ENCODE results near the gene CCDC178.
A peak's percentile ranks its signal among the peaks of the same experiment; 100 is the strongest.

Gene CCDC178

GRCh38 chr18:32902568-32903330, 537.8 kb downstream of the CCDC178 start:
- no peak overlapping the region for H3K27ac ChIP-seq
- TF ChIP-seq, protein P1, sequence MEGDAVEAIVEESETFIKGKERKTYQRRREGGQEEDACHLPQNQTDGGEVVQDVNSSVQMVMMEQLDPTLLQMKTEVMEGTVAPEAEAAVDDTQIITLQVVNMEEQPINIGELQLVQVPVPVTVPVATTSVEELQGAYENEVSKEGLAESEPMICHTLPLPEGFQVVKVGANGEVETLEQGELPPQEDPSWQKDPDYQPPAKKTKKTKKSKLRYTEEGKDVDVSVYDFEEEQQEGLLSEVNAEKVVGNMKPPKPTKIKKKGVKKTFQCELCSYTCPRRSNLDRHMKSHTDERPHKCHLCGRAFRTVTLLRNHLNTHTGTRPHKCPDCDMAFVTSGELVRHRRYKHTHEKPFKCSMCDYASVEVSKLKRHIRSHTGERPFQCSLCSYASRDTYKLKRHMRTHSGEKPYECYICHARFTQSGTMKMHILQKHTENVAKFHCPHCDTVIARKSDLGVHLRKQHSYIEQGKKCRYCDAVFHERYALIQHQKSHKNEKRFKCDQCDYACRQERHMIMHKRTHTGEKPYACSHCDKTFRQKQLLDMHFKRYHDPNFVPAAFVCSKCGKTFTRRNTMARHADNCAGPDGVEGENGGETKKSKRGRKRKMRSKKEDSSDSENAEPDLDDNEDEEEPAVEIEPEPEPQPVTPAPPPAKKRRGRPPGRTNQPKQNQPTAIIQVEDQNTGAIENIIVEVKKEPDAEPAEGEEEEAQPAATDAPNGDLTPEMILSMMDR (conservative IDR thresholded peaks at IDR 0.05) = no peak

GRCh38 chr18:32899819-32900218, 540.7 kb downstream of the CCDC178 start:
- H3K27ac ChIP-seq = no peak overlapping the region
- TF ChIP-seq, protein P1 (conservative IDR thresholded peaks at IDR 0.05) = peak; percentile 64

DNA sequence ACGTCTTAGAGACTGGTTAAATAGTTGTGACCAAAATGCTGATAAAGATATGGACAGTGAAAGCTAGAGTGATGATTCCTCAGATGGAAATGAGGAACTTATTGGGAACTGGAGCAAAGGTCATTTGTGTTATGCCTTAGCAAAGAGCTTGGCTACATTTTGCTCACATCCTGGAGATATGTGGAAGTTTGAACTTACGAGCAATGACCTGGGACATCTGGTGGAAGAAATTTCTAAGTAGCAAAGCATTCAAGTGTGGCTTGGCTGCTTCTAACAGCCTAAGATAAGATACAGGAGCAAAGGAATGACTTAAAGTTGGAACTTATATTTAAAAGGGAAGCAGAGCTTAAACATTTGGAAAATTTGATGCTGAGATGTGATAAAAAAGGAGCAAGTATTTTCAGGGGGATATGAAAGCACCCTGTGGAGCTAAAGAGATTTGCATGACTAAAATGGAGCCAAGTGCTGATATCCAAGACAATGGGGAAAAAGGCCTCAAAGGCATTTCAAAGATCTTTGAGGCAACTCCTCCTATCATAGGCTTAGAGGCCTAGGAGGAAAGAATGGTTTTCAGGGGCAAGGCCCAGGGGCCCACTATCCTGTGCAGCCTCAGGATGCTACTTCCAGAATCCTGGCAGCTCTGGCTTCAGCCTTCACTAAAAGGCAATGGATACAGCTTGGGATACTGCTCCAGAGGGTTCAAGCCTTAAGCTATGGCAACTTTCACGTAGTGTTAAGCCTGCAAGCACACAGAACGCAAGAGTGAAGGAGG, 543.6 kb downstream of the CCDC178 start:
- TF ChIP-seq, protein P1 (conservative IDR thresholded peaks at IDR 0.05) = no peak
- H3K27ac ChIP-seq = no peak overlapping the region

DNA sequence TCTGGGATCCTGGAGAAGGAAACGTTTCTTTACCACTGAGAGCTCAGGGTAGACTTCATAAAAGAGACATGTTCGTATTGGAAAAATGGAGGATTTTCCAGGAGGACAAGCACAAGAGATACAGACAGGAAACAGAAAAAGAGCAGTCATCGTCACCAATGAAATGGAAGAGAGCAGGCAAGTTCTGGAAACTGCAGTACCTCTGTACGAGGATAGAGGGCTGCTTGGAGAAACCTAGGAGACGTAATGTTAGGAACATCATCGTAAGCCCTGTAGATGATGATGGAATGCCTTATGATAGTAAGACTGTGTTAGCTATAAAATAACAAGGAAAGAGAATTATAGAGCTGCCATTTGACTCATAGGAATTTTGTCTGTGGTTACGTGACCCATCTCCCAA, 546.6 kb downstream of the CCDC178 start:
- no peak overlapping the region for H3K27ac ChIP-seq

DNA sequence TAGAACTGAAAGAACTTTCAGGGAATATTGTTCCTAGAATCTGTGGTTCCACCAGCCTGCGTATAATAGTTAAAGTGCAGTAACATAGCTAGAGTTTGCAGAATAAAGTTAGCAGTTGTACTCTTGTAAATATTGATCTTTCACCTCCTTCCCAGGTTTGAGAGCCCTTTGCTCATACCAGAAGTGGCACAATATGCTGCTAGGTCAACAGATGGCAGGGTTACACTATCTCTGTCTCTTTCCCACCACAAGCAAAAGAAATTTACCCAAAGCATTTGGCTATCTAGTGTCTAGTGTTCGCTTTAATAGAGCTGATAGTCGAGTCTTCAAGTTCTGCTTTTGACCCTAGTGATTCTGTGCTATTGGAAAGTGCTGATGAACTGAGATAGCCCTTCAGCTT, 548.7 kb downstream of the CCDC178 start:
- TF ChIP-seq, protein P1 (conservative IDR thresholded peaks at IDR 0.05) = peak; percentile 67
- H3K27ac ChIP-seq = no peak overlapping the region

More for the DNA sequence above, 546.6 kb downstream of the CCDC178 start:
- TF ChIP-seq, protein P1 (conservative IDR thresholded peaks at IDR 0.05) = peak; percentile 54

DNA sequence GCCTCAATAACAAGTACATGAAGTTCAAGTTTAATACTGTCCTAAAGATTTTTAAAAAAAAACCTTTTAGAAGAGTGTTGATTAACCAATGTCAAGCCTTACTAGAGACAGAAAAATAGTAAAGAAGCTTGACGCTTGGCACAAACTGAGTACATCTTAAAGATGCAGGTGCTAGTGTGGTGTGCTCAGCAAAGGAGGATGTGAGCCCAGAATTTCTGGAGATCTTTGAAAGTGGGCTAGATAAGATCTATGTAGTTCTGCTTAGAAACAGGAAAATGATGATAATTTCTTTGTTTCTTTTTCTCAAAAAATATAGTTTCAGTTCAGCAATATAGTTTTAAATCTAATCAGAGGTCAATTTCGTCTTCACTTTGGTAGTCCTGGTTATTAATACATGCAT, 549.4 kb downstream of the CCDC178 start:
- no peak overlapping the region for H3K27ac ChIP-seq
- TF ChIP-seq, protein P1 (conservative IDR thresholded peaks at IDR 0.05) = no peak

All from VCaP (cell line).